Erythroblast (primary cell): ENCODE results near the gene GABRB1.

Experiments used
- GATA1 ChIP-seq: IDR thresholded peaks from 2 replicates; pipeline ENCODE4 v1.6.1; 2011; ENCODE audit warnings: low read depth, mild to moderate bottlenecking, control low read depth, low read length, moderate library complexity
- POLR2A ChIP-seq: IDR thresholded peaks from 2 replicates; pipeline ENCODE4 v1.6.1; 2011; ENCODE audit warnings: mild to moderate bottlenecking, low read length

DNA sequence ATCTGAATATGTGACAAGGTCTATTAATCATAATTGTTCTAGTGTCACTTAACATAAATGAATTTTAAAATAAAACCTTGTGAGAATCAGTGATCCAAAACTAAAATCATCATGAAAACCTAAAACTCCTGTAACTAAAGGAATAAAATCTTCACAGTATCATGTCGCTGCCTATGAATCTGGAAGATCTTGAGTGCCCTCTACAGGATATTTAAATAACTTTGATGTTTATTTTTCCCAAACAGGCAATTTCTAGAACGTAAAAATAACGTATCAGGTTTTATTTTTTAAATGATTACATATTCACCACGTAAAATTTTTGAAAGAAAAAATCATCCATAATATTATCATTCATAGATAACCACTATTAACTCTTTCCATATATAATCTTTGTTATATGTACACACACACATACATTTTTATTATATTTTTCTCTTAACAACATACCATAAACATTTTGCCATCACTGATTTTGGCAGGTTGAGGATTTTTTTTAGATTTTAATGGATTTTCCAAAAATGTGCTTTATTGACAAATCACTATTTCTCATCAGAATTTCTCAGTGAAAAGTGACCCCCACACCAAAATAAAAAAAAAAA lies 352.6 kb downstream of the GABRB1 start:
- TF ChIP-seq POLR2A = no peak
- TF ChIP-seq GATA1 = no peak
